Neural cell (in vitro differentiated cells): ENCODE results near the gene TPI1.

Experiments used
- EP300 ChIP-seq: fragments of 450-650 bp; conservative IDR thresholded peaks from 2 replicates; pipeline ENCODE4 v1.6.1; 2014; ENCODE audit warnings: antibody characterized with exemption, mild to moderate bottlenecking, moderate library complexity; ENCODE audit not compliant: poor library complexity, severe bottlenecking
- EZH2 ChIP-seq: fragments of 200-600, 300-800 bp; shearing (Covaris generic), sonication (generic); IDR thresholded peaks from 2 replicates; pipeline ENCODE4 v1.6.1; 2014; ENCODE audit warnings: antibody characterized with exemption, low read length, borderline replicate concordance, mild to moderate bottlenecking; ENCODE audit not compliant: insufficient read depth, poor library complexity, severe bottlenecking
- POLR2AphosphoS5 ChIP-seq: IDR thresholded peaks from 2 replicates; pipeline ENCODE4 v1.6.1; 2012
- RAD21 ChIP-seq: fragments of 450-650 bp; conservative IDR thresholded peaks from 2 replicates; pipeline ENCODE4 v1.6.1; 2014; ENCODE audit warnings: antibody characterized with exemption, mild to moderate bottlenecking, moderate library complexity
- SMC3 ChIP-seq: fragments of 450-650 bp; conservative IDR thresholded peaks from 2 replicates; pipeline ENCODE4 v1.6.1; 2014; ENCODE audit warnings: antibody characterized with exemption, mild to moderate bottlenecking, moderate library complexity; ENCODE audit not compliant: poor library complexity
- TF ChIP-seq, protein P1 (sequence below): fragments of 450-650 bp; IDR thresholded peaks from 2 replicates; pipeline ENCODE4 v1.5.1; 2014; ENCODE audit warnings: antibody characterized with exemption, mild to moderate bottlenecking, moderate library complexity; ENCODE audit not compliant: poor library complexity, severe bottlenecking

DNA sequence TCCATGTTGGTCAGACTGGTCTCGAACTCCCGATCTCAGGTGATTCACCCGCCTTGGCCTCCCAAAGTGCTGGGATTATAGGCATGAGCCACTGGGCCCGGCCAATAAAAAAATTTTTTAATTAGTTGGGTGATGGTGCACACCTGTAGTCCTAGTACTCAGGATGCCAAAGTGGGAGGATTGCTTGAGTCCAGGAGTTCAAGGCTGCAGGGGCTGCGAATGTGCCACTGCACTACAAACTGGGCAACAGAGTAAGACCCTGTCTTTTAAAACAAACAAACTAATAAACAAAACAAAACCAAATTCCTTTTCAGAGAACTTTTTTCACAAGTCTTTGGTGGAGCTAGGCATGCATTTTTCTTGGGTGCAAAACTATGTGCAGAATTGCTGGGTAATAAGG lies 15.9 kb downstream of the TPI1 start:
- TF ChIP-seq, protein P1, sequence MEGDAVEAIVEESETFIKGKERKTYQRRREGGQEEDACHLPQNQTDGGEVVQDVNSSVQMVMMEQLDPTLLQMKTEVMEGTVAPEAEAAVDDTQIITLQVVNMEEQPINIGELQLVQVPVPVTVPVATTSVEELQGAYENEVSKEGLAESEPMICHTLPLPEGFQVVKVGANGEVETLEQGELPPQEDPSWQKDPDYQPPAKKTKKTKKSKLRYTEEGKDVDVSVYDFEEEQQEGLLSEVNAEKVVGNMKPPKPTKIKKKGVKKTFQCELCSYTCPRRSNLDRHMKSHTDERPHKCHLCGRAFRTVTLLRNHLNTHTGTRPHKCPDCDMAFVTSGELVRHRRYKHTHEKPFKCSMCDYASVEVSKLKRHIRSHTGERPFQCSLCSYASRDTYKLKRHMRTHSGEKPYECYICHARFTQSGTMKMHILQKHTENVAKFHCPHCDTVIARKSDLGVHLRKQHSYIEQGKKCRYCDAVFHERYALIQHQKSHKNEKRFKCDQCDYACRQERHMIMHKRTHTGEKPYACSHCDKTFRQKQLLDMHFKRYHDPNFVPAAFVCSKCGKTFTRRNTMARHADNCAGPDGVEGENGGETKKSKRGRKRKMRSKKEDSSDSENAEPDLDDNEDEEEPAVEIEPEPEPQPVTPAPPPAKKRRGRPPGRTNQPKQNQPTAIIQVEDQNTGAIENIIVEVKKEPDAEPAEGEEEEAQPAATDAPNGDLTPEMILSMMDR = no peak
- TF ChIP-seq RAD21 = no peak
- TF ChIP-seq POLR2AphosphoS5 = no peak
- TF ChIP-seq EP300 = no peak
- no peak for TF ChIP-seq SMC3
- TF ChIP-seq EZH2 = no peak
